HL-60 (cell line): ENCODE measurements around the gene CLIP2.

ENCODE experiments used
- DNase-seq, 2 experiments: peaks; one replicate each; pipeline ENCODE4 v3.0.0-alpha.2; 2010 to 2020; ENCODE audit warnings: low read depth in 1 of 2, low spot score in 1 of 2
- H3K27ac ChIP-seq: fragments of 250-450 bp; sonication (Bioruptor Pico); replicated peaks from 2 replicates; pipeline ENCODE4 v1.5.1; 2020; ENCODE audit warnings: mild to moderate bottlenecking, moderate library complexity
- H3K27me3 ChIP-seq: fragments of 250-450 bp; sonication (Bioruptor Pico); 2 replicates; pipeline ENCODE4 v1.5.1; 2021; ENCODE audit warnings: mild to moderate bottlenecking, moderate library complexity; ENCODE audit not compliant: insufficient read depth, poor library complexity, severe bottlenecking
- H3K4me3 ChIP-seq: replicated peaks from 2 replicates; pipeline ENCODE4 v1.5.1; 2011; ENCODE audit warnings: mild to moderate bottlenecking, control low read depth, low read length; ENCODE audit not compliant: insufficient read depth
- GABPA ChIP-seq: IDR thresholded peaks from 2 replicates; pipeline ENCODE4 v1.6.1; 2012; ENCODE audit warnings: low read depth
- POLR2AphosphoS5 ChIP-seq: IDR thresholded peaks from 2 replicates; pipeline ENCODE4 v1.6.1; 2012; ENCODE audit warnings: low read depth
- SPI1 ChIP-seq: IDR thresholded peaks from 2 replicates; pipeline ENCODE4 v1.6.1; 2012; ENCODE audit warnings: low read depth, mild to moderate bottlenecking, borderline replicate concordance
- TF ChIP-seq, protein P1 (sequence below): IDR thresholded peaks from 2 replicates; pipeline ENCODE4 v1.6.1; 2012; ENCODE audit warnings: low read depth; ENCODE audit not compliant: insufficient replicate concordance
- TF ChIP-seq, protein P2 (sequence below): IDR thresholded peaks from one replicate; pipeline ENCODE4 v1.5.1; 2011; ENCODE audit warnings: low read length, control low read depth, inconsistent platforms; ENCODE audit not compliant: insufficient read depth

Gene CLIP2

DNA sequence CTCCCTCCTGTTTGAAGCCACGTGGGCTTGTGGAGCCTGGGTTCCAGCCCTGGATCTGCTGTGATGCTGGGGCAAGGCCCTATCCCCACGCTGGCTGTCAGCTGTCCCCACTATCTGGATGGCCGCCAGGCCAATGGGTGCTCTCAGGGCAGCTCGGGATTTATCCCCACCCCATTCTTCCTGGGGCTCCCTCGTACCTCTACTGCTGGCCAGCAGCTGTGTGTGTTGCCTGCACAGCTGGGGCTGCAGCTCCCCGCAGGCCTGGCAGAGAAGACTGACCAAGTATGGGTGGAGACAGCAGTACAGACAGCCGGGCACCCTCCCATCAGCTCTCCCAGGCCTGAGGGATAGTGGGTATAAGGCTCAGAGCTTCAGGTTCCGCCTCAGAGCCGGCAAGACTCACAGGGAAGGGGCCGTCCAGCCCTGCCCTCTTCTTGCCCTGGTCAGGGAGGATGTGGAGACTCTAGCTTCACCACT lies 13.6 kb downstream of the CLIP2 start:
- DNase-seq, result no peak
- H3K27me3 ChIP-seq, result no peaks in the 10 kb centered on the region
- H3K4me3 ChIP-seq, result no peak overlapping the region
- TF ChIP-seq, protein P1, sequence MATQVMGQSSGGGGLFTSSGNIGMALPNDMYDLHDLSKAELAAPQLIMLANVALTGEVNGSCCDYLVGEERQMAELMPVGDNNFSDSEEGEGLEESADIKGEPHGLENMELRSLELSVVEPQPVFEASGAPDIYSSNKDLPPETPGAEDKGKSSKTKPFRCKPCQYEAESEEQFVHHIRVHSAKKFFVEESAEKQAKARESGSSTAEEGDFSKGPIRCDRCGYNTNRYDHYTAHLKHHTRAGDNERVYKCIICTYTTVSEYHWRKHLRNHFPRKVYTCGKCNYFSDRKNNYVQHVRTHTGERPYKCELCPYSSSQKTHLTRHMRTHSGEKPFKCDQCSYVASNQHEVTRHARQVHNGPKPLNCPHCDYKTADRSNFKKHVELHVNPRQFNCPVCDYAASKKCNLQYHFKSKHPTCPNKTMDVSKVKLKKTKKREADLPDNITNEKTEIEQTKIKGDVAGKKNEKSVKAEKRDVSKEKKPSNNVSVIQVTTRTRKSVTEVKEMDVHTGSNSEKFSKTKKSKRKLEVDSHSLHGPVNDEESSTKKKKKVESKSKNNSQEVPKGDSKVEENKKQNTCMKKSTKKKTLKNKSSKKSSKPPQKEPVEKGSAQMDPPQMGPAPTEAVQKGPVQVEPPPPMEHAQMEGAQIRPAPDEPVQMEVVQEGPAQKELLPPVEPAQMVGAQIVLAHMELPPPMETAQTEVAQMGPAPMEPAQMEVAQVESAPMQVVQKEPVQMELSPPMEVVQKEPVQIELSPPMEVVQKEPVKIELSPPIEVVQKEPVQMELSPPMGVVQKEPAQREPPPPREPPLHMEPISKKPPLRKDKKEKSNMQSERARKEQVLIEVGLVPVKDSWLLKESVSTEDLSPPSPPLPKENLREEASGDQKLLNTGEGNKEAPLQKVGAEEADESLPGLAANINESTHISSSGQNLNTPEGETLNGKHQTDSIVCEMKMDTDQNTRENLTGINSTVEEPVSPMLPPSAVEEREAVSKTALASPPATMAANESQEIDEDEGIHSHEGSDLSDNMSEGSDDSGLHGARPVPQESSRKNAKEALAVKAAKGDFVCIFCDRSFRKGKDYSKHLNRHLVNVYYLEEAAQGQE, result no peak
- TF ChIP-seq GABPA, result no peak
- no peak overlapping the region for H3K27ac ChIP-seq

DNA sequence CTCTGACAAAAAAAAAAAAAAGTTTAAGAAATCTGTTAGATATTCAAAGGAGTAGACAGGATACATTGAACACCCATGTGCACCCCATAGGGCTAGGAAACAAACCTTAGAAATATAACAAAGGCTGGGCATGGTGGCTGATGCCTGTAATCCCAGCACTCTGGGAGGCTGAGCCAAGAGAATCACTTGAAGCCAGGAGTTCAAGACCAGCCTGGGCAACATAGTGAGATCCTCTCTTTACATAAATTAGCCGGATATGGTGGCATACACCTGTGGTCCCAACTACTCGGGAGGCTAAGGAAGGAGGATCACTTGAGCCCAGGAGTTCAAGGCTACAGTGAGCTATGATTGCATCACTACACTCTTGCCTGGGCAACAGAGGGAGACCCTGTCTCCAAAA lies 15.3 kb downstream of the CLIP2 start:
- no peak for DNase-seq
- TF ChIP-seq, protein P2, sequence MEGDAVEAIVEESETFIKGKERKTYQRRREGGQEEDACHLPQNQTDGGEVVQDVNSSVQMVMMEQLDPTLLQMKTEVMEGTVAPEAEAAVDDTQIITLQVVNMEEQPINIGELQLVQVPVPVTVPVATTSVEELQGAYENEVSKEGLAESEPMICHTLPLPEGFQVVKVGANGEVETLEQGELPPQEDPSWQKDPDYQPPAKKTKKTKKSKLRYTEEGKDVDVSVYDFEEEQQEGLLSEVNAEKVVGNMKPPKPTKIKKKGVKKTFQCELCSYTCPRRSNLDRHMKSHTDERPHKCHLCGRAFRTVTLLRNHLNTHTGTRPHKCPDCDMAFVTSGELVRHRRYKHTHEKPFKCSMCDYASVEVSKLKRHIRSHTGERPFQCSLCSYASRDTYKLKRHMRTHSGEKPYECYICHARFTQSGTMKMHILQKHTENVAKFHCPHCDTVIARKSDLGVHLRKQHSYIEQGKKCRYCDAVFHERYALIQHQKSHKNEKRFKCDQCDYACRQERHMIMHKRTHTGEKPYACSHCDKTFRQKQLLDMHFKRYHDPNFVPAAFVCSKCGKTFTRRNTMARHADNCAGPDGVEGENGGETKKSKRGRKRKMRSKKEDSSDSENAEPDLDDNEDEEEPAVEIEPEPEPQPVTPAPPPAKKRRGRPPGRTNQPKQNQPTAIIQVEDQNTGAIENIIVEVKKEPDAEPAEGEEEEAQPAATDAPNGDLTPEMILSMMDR, result no peak
- TF ChIP-seq SPI1, result no peak
- TF ChIP-seq, protein P1, result no peak
- no peak for TF ChIP-seq GABPA
- no peak for TF ChIP-seq POLR2AphosphoS5

DNA sequence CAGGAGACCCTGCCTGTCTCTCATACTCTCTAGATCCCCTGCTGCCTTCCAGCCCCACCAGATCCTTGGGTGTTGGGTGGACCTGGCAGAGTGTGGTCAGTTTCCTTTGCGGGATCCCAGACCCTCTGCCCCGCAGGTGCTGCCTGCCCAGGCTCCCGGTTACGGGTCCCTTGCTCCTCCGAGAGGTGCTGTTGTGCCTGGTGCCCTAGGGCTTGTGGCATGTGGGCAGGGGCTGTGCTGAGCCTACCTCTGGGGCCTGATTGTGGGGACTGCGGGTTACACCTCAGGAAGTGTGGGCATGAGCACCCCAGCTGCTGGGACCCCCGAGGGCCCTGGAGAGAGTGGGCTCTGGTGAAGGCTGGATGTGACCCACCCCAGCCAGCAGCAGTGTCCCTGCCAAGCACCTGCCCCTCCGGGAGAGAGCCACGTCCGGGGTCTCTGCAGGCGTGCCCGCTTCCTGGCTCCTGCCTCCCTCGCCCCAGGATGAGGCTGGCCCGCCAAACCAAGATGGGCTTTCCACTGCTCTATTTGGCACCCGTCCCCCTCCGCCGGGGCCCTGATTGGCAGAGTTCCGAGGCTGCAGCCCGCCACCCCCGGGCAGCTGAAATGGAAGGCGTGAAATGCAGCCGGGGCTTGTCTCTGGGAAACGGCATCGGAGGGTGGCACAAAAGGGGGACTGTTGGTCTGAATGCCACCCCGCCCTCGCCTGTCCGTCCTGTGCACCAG lies 17.0 kb downstream of the CLIP2 start:
- Histone ChIP-seq H3K27ac (no peak overlapping the region), H3K4me3 (no peak overlapping the region), H3K27me3 (no peaks in the 10 kb centered on the region)
- DNase-seq, result no peak
- TF ChIP-seq POLR2AphosphoS5, result no peak
- TF ChIP-seq, protein P1, result no peak
- TF ChIP-seq, protein P2, result no peak
- TF ChIP-seq SPI1, result no peak
- no peak for TF ChIP-seq GABPA

More for the DNA sequence above, 15.3 kb downstream of the CLIP2 start:
- H3K4me3 ChIP-seq, result no peak overlapping the region
- H3K27ac ChIP-seq, result no peak overlapping the region
- H3K27me3 ChIP-seq, result no peaks in the 10 kb centered on the region
